ENCODE results near the gene FAM240A. TPM values are rescaled to one million over a fixed set of nuclear protein-coding genes. Genes with fewer than 3 reads are reported as not detected.

Gene FAM240A
- total RNA-seq (2022; extraction: Qiagen RNA extraction; ENCODE audit: low read depth): not detected in 5 replicates

DNA sequence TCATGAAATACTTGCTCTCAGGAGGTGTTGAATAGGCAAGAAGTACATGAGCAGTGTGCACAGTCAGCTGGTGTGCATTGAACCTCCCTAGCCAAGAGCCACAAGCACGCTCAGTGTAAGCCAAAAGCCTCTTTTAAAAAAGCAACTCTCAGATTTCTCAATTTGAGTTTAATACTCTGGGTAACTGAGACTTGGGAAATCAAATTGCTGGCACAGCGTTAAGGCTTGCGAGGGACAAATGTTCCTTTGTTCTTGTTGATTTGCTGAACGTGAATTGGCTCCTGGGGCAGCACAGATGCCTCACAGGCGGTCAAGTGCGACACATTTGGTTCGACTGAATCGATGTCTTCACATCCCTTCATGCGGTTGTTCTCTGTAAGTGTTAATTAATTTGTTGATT, at the start of gene FAM240A:
Gene FAM240A, plus strand, starts transcription at position 202 of the 400 bp plus-strand sequence. Its CDS starts 159 bp downstream, at position 361.

DNA sequence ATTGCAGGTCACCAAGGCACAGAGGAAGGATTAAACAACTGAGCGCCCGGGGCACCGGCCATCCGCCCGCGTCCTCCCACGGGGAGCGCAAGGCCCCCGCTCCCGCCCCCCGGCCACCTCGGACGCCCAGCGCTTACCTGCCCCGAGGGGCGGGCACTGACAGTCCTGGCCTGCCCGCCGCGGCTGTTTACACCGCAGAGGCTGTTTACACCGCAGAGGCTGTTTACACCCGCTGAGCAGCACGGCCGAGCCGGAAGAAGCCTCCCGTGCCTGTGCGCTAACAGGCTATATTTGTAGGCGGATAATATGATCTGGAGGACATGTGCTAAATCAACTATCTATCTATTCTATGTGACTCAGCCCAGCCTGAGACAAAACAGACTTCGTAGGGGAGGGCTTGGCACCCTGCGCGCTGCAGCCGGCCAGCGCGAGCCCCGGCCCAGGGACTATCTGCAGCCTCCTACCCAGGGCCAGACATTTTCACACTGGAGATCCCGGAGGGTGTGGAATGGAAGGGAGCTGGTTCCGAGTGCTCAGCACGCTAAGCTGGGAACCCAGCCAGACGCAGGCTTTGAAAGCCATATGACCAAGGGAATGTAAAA, 46.2 kb upstream of the FAM240A start, which contains the start of gene LRRC2:
Gene LRRC2, minus strand, starts transcription at position 263 of the 602 bp plus-strand sequence. CDS start 14,711 bp downstream, outside the sequence.

Other genes starting within 250 kb of the FAM240A start
- gene CCR5, start 241.6 kb upstream of the FAM240A start, total RNA-seq (2022; extraction: Qiagen RNA extraction; ENCODE audit: low read depth): not detected in 5 replicates
- gene CCRL2, start 205.3 kb upstream of the FAM240A start, total RNA-seq (2022; extraction: Qiagen RNA extraction; ENCODE audit: low read depth): 0.09 to 0.15 TPM in 2 of 5 replicates, not detected in the others
- not detected in 5 replicates for gene LTF, start 147.6 kb upstream of the FAM240A start, total RNA-seq (2022; extraction: Qiagen RNA extraction; ENCODE audit: low read depth)
- gene RTP3, start 114.5 kb upstream of the FAM240A start, total RNA-seq (2022; extraction: Qiagen RNA extraction; ENCODE audit: low read depth): not detected in 5 replicates
- not detected in 5 replicates for gene LRRC2, start 46.2 kb upstream of the FAM240A start, total RNA-seq (2022; extraction: Qiagen RNA extraction; ENCODE audit: low read depth)
- 5.8 to 9.4 TPM (median 8.6 TPM) in 5 replicates for gene ALS2CL, start 81.2 kb downstream of the FAM240A start, total RNA-seq (2022; extraction: Qiagen RNA extraction; ENCODE audit: low read depth)
- gene TMIE, start 88.9 kb downstream of the FAM240A start, total RNA-seq (2022; extraction: Qiagen RNA extraction; ENCODE audit: low read depth): 0.13 to 0.28 TPM (median 0.22 TPM) in 5 replicates
- gene PRSS50, start 105.3 kb downstream of the FAM240A start, total RNA-seq (2022; extraction: Qiagen RNA extraction; ENCODE audit: low read depth): not detected in 5 replicates

Measured in A549 treated with GW870086 at 1 μM for 4 hours (cell line).